ENCODE measurements around the gene GPR137C.
A peak's percentile ranks its signal among the peaks of the same experiment; 100 is the strongest.
"Not testable (repeated sequence)": the region's sequence is repeated elsewhere in the genome, so short reads cannot be mapped to it uniquely, and the experiment has no call there.

The GPR137C gene

DNA sequence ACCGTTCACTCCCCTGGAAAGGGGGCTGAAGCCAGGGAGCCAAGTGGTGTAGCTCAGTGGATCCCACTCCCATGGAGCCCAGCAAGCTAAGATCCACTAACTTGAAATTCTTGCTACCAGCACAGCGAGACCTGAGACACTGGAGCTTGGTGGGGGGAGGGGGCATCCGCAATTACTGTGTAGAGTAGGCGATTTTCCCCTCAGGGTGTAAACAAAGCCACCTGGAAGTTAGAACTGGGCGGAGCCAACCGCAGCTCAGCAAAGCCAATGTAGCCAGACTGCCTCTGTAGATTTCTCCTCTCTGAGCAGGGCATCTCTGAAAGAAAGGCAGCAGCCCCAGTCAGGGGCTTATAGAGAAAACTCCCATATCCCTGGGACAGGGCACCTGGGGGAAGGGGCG lies 15.8 kb downstream of the GPR137C start:
- DNase-seq (ENCODE audit: low spot score): not testable (repeated sequence)

DNA sequence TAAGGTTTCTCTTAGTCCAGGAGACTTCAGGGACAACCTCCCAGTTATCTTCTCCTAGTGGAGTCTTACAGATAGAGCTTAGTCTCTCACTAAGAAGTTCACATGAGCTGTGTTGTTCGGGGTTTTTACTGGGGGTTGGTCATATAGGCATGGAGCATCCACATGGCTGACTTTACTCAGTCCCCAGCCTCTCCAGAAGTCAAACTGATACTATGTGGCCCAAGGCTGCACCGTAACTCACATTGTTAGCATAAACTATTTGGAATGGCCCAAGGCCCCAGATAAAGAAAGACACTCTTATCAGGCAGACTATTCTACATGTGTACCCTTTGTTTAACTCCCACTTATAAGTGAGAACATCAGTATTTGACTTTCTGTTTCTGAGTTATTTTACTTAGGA lies 23.2 kb downstream of the GPR137C start:
- DNase-seq (ENCODE audit: low spot score): no peak

DNA sequence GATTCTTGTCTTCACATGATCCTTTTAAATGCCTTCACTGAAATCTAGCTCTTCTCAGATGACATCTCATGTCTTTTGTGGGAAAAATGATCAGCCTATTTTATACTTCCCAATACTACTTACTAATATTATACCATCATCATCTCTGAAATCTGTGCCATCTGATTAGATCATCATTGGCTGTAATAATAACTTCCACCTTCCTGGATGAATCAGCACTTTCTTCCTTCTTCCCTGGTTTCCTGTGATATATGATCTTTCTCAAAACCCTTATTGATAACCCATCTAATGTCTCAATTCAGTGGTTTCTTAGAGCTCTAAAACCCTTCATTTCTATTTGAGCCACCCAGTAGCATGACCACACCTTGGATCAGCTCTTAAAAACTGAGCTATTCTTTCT lies 30.9 kb downstream of the GPR137C start:
- DNase-seq (ENCODE audit: low spot score): peak; percentile 9

DNA sequence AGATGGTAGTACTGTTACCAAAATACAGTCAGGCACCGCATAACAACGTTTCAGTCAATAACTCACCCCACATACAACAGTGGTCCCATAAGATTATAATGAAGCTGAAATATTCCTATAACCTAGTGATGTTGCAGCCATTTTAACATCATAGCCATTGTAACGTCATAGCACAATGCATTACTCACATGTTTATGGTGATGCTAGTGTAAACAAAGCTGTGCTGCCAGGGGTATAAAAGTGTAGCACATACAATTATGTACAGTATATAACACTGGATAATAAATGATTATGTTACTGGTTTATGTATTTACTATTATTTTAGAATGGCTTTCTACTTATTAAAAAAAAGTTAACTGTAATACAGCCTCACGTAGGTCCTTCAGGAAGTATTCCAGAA lies 37.0 kb downstream of the GPR137C start:
- DNase-seq (ENCODE audit: low spot score): no peak

DNA sequence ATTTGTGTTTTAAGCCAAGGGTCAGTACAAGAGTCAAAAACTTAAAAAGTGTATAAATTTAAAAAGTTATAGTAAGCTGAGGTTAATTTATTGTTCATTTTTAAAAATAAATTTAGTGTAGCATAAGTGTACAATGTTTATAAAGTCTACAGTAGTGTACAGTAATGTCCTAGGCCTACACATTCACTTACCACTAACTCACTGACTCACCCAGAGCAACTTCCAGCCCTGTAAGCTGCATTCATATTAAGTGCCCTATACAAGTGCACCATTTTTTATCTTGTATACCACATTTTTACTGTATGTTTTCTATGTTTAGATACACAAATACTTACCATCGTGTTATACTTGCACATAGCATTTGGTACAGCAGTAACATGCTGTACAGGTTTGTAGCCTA lies 37.7 kb downstream of the GPR137C start:
- no peak for DNase-seq (ENCODE audit: low spot score)

DNA sequence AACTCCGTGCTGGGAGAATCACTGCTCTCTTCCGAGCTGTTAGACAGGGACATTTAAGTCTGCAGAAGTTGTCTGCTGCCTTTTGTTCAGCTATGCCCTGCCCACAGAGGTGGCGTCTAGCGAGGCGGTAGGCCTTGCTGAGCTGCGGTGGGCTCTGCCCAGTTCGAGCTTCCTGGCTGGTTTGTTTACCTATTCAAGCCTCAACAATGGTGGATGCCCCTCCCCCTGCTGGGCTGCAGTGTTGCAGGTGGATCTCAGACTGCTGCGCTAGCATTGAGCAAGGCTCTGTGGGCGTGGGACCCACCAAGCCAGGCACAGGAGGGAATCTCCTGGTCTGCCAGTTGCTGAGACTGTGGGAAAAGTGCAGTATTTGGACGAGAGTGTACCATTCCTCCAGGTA lies 43.7 kb downstream of the GPR137C start:
- no peak for DNase-seq (ENCODE audit: low spot score)

DNA sequence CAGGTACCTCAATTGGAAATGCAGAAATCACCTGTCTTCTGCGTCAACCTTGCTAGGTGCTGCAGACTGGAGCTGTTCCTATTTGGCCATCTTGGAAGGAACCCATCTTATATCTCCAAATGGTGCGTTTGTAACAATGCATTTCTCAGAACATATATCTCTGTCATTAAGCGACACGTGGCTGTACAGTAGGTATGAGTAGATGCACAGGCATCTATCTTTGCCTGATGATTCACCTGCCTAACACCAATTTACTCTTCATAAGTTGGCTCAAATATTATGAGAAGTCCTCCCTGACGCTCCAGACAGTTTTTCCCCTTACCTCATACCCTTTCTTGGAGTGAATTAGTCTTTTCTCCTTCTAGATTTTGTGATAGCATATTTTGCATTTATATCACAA lies 44.2 kb downstream of the GPR137C start:
- peak; percentile 18 for DNase-seq (ENCODE audit: low spot score)

DNA sequence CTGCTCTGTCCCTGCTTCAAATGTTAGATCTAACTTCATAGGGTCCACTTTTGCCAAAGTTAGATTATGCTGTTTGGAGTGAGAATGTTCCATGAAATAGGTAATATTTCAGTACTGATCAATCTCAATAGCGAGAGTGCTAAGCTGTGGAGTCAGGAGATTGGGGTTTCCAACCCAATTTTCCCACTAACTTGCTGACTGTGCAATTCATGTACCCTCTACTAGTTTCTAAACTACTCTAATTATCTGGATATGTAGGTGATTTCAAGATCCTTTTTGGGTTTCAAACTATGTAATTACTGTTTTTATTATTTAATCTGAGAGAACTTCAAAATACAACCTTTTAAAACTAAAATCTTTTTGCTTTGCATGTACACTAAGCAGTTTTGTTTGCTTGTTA lies 45.9 kb downstream of the GPR137C start:
- no peak for DNase-seq (ENCODE audit: low spot score)

DNA sequence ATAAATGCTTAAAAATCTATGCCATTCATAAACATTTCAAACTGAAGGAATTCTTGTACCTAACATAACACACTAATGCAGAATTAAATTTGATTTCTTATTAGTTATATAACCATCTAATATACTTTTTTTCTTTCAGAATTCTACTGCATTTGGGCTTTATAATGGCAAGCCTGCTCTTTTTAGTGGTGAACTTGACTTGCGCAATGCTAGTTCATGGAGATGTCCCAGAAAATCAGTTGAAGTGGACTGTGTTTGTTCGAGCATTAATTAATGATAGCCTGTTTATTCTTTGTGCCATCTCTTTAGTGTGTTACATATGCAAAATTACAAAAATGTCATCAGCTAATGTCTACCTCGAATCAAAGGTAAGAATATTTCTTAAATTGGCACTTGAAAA lies 47.3 kb downstream of the GPR137C start:
- no peak for DNase-seq (ENCODE audit: low spot score)

DNA sequence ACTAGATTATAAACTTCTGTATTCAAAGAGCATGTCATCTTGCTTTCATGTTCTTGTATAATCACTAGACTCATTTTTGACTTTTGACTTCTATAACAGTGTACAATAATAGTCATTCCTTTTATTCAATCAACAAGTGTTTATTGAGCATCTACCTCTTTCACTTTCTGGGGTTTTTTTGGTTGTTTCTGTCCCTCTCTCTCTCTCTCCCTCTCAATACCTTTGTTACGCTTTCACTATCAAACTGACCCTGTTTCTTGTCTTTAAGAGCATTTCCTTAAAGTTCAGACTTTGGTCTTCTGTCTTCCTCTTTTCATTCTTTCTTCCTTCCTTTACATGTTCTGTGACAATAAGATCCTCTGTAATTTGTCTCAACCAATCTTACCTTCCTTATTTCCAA lies 49.5 kb downstream of the GPR137C start:
- no peak for DNase-seq (ENCODE audit: low spot score)

DNA sequence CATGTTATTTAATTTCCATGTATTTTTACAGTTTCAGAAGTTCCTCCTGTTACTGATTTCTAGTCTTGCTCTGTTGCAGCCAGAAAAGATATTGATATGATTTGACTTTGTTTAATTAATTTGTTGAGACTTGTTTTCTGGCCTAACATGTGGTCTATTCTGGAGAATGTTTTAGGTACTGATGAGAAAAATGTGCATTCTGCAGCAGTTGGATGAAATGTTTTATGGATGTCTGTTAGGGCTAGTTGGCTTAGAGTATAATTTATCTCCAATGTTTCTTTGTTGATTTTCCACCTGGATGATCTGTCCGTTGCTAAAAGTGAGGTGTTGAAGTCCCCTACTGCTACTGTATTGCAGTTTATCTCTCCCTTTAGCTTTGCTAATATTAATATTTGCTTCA lies 54.4 kb downstream of the GPR137C start:
- DNase-seq (ENCODE audit: low spot score): no peak

DNA sequence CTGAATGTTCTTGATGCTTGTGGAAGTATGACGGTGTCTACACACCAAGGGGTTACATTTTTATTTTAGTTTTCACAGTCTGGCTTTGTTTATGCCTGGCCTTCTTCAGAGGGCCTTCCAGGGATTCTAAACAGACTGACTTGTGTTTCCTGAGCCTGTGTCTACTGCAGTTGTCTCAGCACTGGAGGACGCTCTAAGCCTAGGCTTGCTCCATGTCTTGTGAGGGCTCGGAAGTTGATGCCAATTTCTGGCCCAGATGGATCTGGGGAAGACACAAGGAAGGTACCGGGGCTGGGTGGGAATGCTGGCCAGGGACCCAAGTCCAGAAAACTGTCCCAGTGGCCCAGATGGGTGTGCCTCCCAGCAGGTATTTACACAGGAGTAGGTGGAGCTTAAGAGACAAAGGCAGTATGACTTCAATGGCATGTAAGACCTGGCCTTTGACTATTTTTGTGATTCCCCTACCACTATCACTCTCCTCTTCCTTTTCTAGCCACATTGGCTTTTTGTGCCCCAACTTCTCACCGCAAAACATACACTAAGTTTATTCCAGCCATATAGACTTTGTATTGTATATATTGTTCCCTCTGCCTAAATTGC lies 56.9 kb downstream of the GPR137C start:
- DNase-seq (ENCODE audit: low spot score): no peak

DNA sequence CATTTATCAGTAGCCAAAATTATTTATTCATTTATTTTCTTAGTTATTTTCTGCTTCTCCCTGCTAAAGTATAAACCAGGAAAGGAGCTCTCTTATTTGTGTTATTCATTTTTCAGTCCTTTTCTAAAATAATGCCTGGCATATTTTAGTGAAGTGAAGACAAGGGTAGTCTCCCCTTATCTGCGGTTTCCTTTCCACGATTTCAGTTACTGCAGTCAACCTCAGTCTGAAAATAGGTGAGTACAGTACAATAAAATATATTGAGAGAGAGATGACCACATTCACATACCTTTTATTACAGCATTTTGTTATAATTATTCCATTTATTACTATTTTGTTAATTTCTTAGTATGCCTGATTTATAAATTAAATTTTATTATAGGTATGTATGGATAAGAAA lies 57.6 kb downstream of the GPR137C start:
- DNase-seq (ENCODE audit: low spot score): no peak

DNA sequence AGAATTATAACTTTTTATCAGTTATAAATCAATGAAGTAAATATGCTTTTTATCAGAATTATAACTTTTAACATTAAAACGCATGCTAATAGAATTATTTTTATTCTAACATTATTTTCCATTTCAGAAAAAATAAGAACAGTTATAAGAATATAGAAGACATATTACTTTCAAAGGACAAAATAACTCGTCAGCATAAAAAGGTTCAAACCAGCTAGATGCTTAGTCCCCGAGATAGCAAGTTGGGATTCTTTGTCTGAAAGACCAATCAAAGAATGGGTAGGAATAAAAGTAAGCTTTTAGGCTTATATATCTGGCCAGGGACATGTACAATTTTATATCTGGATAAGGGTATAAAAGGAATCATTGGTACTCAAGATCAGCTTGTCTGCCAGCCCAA lies 66.0 kb downstream of the GPR137C start:
- no peak for DNase-seq (ENCODE audit: low spot score)

DNA sequence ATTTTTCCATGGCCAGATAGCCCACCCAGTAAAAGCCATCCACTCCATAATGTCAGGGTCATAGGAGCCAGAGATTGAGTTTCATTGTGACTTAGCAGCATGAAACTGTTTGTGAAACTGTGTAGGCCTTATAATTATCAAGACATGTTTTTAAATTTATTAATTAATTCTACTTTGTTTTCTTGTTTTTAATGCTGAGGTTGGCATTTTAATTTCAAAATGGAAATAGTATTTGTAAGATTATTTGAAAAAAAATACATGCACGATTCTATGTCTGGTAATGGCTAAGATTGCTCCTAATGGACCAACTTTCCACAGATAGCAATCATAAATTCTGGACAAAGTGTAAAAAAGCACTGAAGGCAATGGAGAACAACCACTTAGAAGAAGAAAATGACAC lies 67.1 kb downstream of the GPR137C start:
- DNase-seq (ENCODE audit: low spot score): no peak

DNA sequence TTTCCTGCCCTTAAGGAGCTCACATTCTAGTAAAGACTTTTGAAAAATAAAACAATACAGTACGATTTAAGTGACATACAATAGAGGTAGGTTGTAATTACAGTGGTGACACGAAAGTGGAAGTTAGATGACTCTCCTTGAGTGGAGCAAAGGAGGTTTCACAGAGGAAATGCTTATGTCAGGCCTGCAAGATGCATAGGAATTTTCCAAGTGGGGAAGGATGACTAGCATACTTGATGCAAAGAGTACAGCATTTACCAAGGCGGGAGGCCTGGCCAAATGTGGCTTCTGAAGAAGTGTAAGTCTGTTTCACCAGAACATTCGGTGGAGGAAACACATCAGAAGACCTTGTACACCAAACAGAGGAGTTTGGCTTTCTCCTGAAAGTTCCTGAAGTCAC lies 87.5 kb downstream of the GPR137C start:
- DNase-seq (ENCODE audit: low spot score): no peak

DNA sequence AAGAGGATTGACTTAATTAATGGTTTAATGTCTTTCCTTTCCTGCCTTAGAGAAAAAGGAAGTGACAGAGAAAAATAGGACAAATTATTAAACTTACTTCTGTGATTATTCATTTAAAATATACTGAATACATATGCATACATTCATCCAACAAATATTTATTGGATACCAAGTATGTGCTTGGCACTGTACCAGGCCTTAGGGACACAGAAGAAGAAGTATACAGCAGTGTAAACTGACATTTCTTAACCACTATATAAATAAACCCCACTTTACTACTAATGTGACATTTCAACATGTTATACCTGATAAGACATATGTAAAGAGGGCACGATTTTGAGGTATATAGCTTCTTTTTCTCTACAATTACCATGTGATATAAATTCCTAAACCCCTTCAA lies 89.1 kb downstream of the GPR137C start:
- no peak for DNase-seq (ENCODE audit: low spot score)

DNA sequence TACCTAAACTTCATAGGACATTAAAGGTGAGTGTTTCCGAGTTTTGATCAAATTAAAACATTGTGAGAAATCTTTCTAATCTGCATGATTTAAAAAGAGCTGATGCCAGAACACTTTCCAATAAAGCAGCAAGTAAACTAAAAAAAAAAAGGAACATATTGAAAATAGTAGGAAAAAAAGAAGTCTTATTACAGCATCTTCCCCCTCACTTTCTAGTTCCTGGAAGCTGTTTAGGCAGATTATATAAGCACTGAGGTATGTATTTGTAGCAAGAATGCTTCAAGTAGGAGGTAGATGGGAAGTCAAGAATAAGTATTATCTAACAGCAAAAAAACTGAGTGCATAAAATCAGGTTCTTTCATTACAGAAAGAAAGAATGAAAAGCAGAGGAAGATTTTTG lies 96.9 kb downstream of the GPR137C start:
- DNase-seq (ENCODE audit: low spot score): no peak

DNA sequence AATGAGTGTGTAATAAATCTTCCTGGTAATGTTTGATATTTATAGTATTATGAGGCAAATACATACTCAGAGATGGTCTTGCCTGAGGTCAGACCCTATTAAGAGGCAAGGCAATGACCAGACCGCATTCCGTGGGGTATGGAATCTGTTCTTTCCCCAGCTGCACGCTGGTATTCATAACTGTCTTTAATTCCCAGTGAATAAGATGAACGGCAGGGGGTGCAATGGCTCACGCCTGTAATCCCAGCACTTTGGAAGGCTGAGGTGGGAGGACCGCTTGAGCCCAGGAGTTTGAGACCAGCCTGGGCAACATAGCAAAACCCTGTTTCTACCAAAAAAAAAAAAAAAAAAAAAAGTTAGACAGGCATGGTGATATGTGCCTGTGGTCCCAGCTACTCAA lies 98.1 kb downstream of the GPR137C start:
- DNase-seq (ENCODE audit: low spot score): no peak

DNA sequence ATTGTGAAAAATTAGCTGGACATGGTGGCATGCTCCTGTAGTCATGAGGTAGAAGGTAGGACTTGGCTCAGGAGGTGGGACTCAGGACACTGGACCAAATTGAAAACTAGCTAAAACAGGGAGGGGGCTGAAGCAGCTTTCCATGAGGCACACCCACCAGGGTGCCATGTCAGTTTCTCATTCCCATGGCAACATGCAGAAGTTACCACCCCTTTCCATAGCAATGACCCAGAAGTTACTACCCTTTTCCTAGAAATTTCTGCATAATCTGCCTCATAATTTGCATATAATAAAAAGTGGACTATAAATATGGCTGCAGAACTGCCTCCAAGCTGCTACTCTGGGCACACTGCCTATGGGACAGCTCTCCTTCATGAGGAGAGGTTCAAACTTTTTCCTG lies 104.3 kb downstream of the GPR137C start:
- DNase-seq (ENCODE audit: low spot score): no peak

DNA sequence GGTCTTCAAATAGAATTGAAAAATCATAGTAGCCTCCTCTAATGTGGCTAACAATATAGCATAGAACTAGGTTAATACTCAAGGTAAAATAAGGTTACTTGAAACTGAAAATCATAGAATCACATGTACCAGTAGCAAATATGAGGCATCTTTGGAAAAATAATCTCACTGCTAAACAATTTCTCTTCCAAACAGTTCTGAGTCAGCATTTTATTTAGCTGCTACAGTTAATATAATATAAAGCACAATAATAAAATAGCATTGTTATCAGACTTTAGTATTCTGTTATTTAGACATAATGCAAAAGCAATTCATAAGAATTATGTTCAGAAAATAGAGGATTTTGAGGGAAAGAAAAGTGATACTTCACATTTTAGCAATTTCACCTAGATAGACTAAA lies 107.7 kb downstream of the GPR137C start:
- no peak for DNase-seq (ENCODE audit: low spot score)

DNA sequence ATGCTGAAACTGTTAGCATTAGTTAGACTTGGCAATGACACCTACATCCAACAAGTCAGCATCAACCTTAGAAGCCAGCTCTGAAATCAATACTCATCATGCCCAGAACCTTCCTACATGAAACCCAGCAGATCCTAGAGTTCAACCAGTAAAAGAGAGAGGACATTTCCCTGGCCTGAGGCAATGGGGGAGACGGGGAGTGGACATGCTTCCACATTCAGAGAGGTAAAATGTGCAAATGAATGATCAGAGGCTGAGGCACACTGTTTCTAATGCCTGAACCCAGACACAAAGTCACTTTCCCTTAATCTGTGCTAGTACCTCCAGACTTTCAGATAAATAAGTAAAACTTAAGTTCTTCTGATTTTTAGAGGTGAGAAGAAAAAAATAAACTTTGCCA lies 108.2 kb downstream of the GPR137C start:
- DNase-seq (ENCODE audit: low spot score): no peak

DNA sequence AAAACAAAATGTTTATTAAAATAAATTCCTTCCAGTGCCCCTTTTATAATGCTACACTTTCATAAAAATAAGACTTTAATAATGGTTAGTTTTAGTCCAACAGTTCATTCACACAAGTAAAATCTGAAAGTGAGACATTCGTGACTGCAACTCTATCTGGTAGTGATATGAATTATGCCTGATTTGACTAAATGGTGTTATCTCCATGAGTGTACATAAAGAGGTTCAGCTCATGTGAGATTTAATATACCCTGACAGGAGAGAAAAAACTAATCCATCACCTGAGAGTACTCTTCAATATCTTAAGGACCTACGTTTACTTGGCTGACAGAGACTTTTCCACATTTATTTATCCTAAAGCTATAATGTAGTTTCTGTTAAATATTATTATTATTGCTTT lies 108.7 kb downstream of the GPR137C start:
- no peak for DNase-seq (ENCODE audit: low spot score)

DNA sequence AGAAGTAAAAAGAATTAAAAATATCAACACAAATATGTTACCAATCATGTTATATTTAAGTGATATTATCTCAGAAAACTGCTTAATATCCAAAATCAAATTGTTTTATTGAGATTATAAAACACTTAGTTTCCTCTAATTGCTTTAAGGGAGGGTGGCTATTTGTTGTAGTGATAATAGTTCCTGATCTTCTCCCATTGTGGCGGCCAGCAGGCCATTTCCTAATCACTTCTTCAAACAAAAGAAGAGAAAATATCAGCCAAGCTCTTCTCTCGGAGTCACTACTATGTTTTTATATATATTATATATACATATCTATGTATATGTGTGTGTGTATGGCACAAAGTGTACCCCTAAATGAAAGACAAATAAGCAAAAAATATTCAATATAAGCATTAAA lies 111.2 kb downstream of the GPR137C start:
- no peak for DNase-seq (ENCODE audit: low spot score)

DNA sequence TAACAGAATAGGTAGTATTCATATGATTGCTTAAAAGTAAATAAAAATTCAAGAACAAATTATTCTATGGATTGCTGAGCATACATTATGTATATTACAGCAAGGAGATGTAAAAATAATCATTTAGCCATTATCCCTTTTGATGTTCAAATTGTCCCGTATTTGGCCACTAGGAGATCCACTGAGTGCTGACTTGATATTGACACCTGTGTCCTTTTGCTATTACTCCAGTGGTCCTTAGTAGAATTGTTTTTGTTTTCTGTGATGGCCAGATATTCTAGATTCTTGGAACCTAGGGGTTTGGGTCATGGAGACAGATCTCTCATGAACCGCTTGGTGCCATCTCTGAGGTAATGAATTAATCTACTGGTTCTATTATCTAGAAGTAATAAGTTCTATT lies 126.0 kb downstream of the GPR137C start:
- peak; percentile 13 for DNase-seq (ENCODE audit: low spot score)

Data from kidney tubule cell (primary cell).